HEK293 (cell line): Measurements from ENCODE around the gene QSER1.

Source experiments
- FEZF1 ChIP-seq: fragments of 450-650 bp; formaldehyde crosslinking; IDR thresholded peaks from 2 replicates; pipeline ENCODE4 v1.5.1; 2016; ENCODE audit warnings: missing biosample characterization, missing genetic modification characterization
- GFI1B ChIP-seq: fragments of 450-650 bp; formaldehyde crosslinking; IDR thresholded peaks from 2 replicates; pipeline ENCODE4 v1.5.1; 2016; ENCODE audit warnings: missing biosample characterization, missing genetic modification characterization
- GLIS1 ChIP-seq: fragments of 450-650 bp; formaldehyde crosslinking; IDR thresholded peaks from 2 replicates; pipeline ENCODE4 v1.5.1; 2016; ENCODE audit warnings: missing biosample characterization, missing genetic modification characterization
- GLIS2 ChIP-seq: fragments of 450-650 bp; formaldehyde crosslinking; IDR thresholded peaks from 2 replicates; pipeline ENCODE4 v1.5.1; 2016; ENCODE audit warnings: missing biosample characterization, missing genetic modification characterization
- KLF9 ChIP-seq: fragments of 450-650 bp; formaldehyde crosslinking; IDR thresholded peaks from 2 replicates; pipeline ENCODE4 v1.5.1; 2016; ENCODE audit warnings: missing biosample characterization, missing genetic modification characterization, low read depth
- SP2 ChIP-seq: fragments of 450-650 bp; formaldehyde crosslinking; IDR thresholded peaks from 2 replicates; pipeline ENCODE4 v1.5.1; 2016; ENCODE audit warnings: missing biosample characterization, missing genetic modification characterization
- ZEB2 ChIP-seq: fragments of 450-650 bp; formaldehyde crosslinking; IDR thresholded peaks from 2 replicates; pipeline ENCODE4 v1.5.1; 2016; ENCODE audit warnings: missing biosample characterization, missing genetic modification characterization
- ZFP3 ChIP-seq: fragments of 450-650 bp; formaldehyde crosslinking; IDR thresholded peaks from 2 replicates; pipeline ENCODE4 v1.5.1; 2016; ENCODE audit warnings: low read depth, missing biosample characterization, missing genetic modification characterization
- ZFP69B ChIP-seq: fragments of 450-650 bp; formaldehyde crosslinking; IDR thresholded peaks from 2 replicates; pipeline ENCODE4 v1.5.1; 2016; ENCODE audit warnings: missing biosample characterization, missing genetic modification characterization
- ZNF138 ChIP-seq: fragments of 450-650 bp; formaldehyde crosslinking; IDR thresholded peaks from 2 replicates; pipeline ENCODE4 v1.5.1; 2016; ENCODE audit warnings: missing biosample characterization, missing genetic modification characterization, borderline replicate concordance
- ZNF148 ChIP-seq: fragments of 450-650 bp; formaldehyde crosslinking; IDR thresholded peaks from 2 replicates; pipeline ENCODE4 v1.5.0; 2017; ENCODE audit warnings: missing biosample characterization, missing genetic modification characterization, borderline replicate concordance
- ZNF169 ChIP-seq: fragments of 450-650 bp; formaldehyde crosslinking; IDR thresholded peaks from 2 replicates; pipeline ENCODE4 v1.5.1; 2016; ENCODE audit warnings: missing biosample characterization, missing genetic modification characterization
- ZNF174 ChIP-seq: fragments of 450-650 bp; formaldehyde crosslinking; IDR thresholded peaks from 2 replicates; pipeline ENCODE4 v1.5.0; 2017; ENCODE audit warnings: missing biosample characterization, mild to moderate bottlenecking, missing genetic modification characterization
- ZNF175 ChIP-seq: fragments of 450-650 bp; formaldehyde crosslinking; IDR thresholded peaks from 2 replicates; pipeline ENCODE4 v1.5.1; 2016; ENCODE audit warnings: missing biosample characterization, missing genetic modification characterization
- ZNF211 ChIP-seq: fragments of 450-650 bp; formaldehyde crosslinking; IDR thresholded peaks from 2 replicates; pipeline ENCODE4 v1.5.1; 2016; ENCODE audit warnings: low read depth, missing biosample characterization, missing genetic modification characterization
- ZNF223 ChIP-seq: fragments of 450-650 bp; formaldehyde crosslinking; IDR thresholded peaks from 2 replicates; pipeline ENCODE4 v1.5.1; 2016; ENCODE audit warnings: missing biosample characterization, missing genetic modification characterization
- ZNF280C ChIP-seq: fragments of 450-650 bp; formaldehyde crosslinking; IDR thresholded peaks from 2 replicates; pipeline ENCODE4 v1.5.1; 2016; ENCODE audit warnings: missing biosample characterization, missing genetic modification characterization
- ZNF335 ChIP-seq: fragments of 450-650 bp; formaldehyde crosslinking; conservative IDR thresholded peaks from 2 replicates; pipeline ENCODE4 v1.5.1; 2016; ENCODE audit warnings: missing biosample characterization, missing genetic modification characterization
- ZNF350 ChIP-seq: fragments of 450-650 bp; formaldehyde crosslinking; IDR thresholded peaks from 2 replicates; pipeline ENCODE4 v1.5.0; 2017; ENCODE audit warnings: missing biosample characterization, mild to moderate bottlenecking, missing genetic modification characterization
- ZNF394 ChIP-seq: fragments of 450-650 bp; formaldehyde crosslinking; IDR thresholded peaks from 2 replicates; pipeline ENCODE4 v1.5.1; 2016; ENCODE audit warnings: missing biosample characterization, missing genetic modification characterization, mild to moderate bottlenecking, moderate library complexity, borderline replicate concordance
- ZNF501 ChIP-seq: fragments of 450-650 bp; formaldehyde crosslinking; IDR thresholded peaks from 2 replicates; pipeline ENCODE4 v1.5.1; 2016; ENCODE audit warnings: missing biosample characterization, missing genetic modification characterization
- ZNF549 ChIP-seq: fragments of 450-650 bp; IDR thresholded peaks from 2 replicates; pipeline ENCODE4 v1.5.1; 2018; ENCODE audit warnings: missing biosample characterization, missing genetic modification characterization, mild to moderate bottlenecking, inconsistent platforms, moderate library complexity
- ZNF664 ChIP-seq: fragments of 450-650 bp; formaldehyde crosslinking; IDR thresholded peaks from 2 replicates; pipeline ENCODE4 v1.5.1; 2016; ENCODE audit warnings: missing biosample characterization, missing genetic modification characterization
- ZNF791 ChIP-seq: fragments of 450-650 bp; formaldehyde crosslinking; IDR thresholded peaks from 2 replicates; pipeline ENCODE4 v1.5.1; 2016; ENCODE audit warnings: missing biosample characterization, missing genetic modification characterization
- ZSCAN16 ChIP-seq: fragments of 450-650 bp; formaldehyde crosslinking; IDR thresholded peaks from 2 replicates; pipeline ENCODE4 v1.5.1; 2016; ENCODE audit warnings: missing biosample characterization, missing genetic modification characterization
- TF ChIP-seq, protein P1 (sequence below): fragments of 450-650 bp; formaldehyde crosslinking; IDR thresholded peaks from 2 replicates; pipeline ENCODE4 v1.5.1; 2016; ENCODE audit warnings: missing biosample characterization, missing genetic modification characterization, borderline replicate concordance
- TF ChIP-seq, protein P2 (sequence below): fragments of 450-650 bp; formaldehyde crosslinking; IDR thresholded peaks from 2 replicates; pipeline ENCODE4 v1.5.1; 2016; ENCODE audit warnings: missing biosample characterization, missing genetic modification characterization
- TF ChIP-seq, protein P3 (sequence below): fragments of 450-650 bp; formaldehyde crosslinking; IDR thresholded peaks from 2 replicates; pipeline ENCODE4 v1.5.1; 2016; ENCODE audit warnings: missing biosample characterization, missing genetic modification characterization
- TF ChIP-seq, protein P4 (sequence below): fragments of 450-650 bp; formaldehyde crosslinking; IDR thresholded peaks from 2 replicates; pipeline ENCODE4 v1.5.1; 2016; ENCODE audit warnings: missing biosample characterization, missing genetic modification characterization, low read depth

The QSER1 gene

GRCh38 chr11:32990481-32990880 is 97.9 kb downstream of the QSER1 start (continued):
- TF ChIP-seq ZNF148 (tag by site-specific recombination) (no peak), ZNF350 (tag by site-specific recombination) (no peak), ZNF280C (tag by site-specific recombination) (no peak), ZFP69B (tag by site-specific recombination) (no peak), ZSCAN16 (no peak), ZFP3 (tag by site-specific recombination) (no peak), ZNF138 (tag by site-specific recombination) (no peak), ZNF211 (tag by site-specific recombination) (no peak), ZEB2 (tag by site-specific recombination) (no peak), KLF9 (no peak), ZNF791 (tag by site-specific recombination) (no peak), GLIS2 (tag by site-specific recombination) (no peak), ZNF335 (tag by site-specific recombination) (no peak), ZNF175 (no peak), ZNF394 (tag by site-specific recombination) (peak; percentile 93), GFI1B (tag by site-specific recombination) (no peak), SP2 (tag by site-specific recombination) (no peak), GLIS1 (tag by site-specific recombination) (no peak), ZNF169 (no peak), FEZF1 (tag by site-specific recombination) (no peak), ZNF501 (tag by site-specific recombination) (0 out of 2 replicates have a peak, but pooled peaks have one; percentile 59), ZNF223 (no peak), ZNF549 (tag by site-specific recombination) (no peak), ZNF664 (0 out of 2 replicates have a peak, but pooled peaks have one; percentile 32), ZNF174 (tag by site-specific recombination) (no peak)
- TF ChIP-seq, protein P1, sequence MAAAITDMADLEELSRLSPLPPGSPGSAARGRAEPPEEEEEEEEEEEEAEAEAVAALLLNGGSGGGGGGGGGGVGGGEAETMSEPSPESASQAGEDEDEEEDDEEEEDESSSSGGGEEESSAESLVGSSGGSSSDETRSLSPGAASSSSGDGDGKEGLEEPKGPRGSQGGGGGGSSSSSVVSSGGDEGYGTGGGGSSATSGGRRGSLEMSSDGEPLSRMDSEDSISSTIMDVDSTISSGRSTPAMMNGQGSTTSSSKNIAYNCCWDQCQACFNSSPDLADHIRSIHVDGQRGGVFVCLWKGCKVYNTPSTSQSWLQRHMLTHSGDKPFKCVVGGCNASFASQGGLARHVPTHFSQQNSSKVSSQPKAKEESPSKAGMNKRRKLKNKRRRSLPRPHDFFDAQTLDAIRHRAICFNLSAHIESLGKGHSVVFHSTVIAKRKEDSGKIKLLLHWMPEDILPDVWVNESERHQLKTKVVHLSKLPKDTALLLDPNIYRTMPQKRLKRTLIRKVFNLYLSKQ, result no peak
- TF ChIP-seq, protein P2, sequence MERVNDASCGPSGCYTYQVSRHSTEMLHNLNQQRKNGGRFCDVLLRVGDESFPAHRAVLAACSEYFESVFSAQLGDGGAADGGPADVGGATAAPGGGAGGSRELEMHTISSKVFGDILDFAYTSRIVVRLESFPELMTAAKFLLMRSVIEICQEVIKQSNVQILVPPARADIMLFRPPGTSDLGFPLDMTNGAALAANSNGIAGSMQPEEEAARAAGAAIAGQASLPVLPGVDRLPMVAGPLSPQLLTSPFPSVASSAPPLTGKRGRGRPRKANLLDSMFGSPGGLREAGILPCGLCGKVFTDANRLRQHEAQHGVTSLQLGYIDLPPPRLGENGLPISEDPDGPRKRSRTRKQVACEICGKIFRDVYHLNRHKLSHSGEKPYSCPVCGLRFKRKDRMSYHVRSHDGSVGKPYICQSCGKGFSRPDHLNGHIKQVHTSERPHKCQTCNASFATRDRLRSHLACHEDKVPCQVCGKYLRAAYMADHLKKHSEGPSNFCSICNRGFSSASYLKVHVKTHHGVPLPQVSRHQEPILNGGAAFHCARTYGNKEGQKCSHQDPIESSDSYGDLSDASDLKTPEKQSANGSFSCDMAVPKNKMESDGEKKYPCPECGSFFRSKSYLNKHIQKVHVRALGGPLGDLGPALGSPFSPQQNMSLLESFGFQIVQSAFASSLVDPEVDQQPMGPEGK (tag by site-specific recombination), result no peak
- TF ChIP-seq, protein P3, sequence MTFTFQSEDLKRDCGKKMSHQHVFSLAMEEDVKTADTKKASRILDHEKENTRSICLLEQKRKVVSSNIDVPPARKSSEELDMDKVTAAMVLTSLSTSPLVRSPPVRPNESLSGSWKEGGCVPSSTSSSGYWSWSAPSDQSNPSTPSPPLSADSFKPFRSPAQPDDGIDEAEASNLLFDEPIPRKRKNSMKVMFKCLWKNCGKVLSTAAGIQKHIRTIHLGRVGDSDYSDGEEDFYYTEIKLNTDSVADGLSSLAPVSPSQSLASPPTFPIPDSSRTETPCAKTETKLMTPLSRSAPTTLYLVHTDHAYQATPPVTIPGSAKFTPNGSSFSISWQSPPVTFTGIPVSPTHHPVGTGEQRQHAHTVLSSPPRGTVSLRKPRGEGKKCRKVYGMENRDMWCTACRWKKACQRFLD (tag by site-specific recombination), result no peak
- TF ChIP-seq, protein P4, sequence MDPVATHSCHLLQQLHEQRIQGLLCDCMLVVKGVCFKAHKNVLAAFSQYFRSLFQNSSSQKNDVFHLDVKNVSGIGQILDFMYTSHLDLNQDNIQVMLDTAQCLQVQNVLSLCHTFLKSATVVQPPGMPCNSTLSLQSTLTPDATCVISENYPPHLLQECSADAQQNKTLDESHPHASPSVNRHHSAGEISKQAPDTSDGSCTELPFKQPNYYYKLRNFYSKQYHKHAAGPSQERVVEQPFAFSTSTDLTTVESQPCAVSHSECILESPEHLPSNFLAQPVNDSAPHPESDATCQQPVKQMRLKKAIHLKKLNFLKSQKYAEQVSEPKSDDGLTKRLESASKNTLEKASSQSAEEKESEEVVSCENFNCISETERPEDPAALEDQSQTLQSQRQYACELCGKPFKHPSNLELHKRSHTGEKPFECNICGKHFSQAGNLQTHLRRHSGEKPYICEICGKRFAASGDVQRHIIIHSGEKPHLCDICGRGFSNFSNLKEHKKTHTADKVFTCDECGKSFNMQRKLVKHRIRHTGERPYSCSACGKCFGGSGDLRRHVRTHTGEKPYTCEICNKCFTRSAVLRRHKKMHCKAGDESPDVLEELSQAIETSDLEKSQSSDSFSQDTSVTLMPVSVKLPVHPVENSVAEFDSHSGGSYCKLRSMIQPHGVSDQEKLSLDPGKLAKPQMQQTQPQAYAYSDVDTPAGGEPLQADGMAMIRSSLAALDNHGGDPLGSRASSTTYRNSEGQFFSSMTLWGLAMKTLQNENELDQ (tag by site-specific recombination), result no peak
